H9 (cell line): ENCODE data around the gene P3R3URF. TPM values are rescaled to one million over a fixed set of nuclear protein-coding genes. Genes with fewer than 3 reads are reported as not detected.

Experiments used
- DNase-seq: peaks from one replicate; pipeline ENCODE4 v3.0.0-alpha.2; 2017
- H2AFZ ChIP-seq: one replicate; pipeline ENCODE4 v1.6.1; 2013; ENCODE audit warnings: mild to moderate bottlenecking, low read length, control low read depth, moderate library complexity
- H2AK5ac ChIP-seq: 2 replicates; pipeline ENCODE4 v1.6.1; 2013; ENCODE audit warnings: low read length, control low read depth, mixed read lengths; ENCODE audit not compliant: insufficient read length
- H2BK120ac ChIP-seq: one replicate; pipeline ENCODE4 v1.6.1; 2013; ENCODE audit warnings: low read depth, mild to moderate bottlenecking, low read length, control low read depth, inconsistent platforms; ENCODE audit not compliant: poor library complexity, severe bottlenecking
- H2BK12ac ChIP-seq: 2 replicates; pipeline ENCODE4 v1.6.1; 2013; ENCODE audit warnings: low read length, control low read depth, mixed read lengths, low read depth; ENCODE audit not compliant: insufficient read length
- H2BK15ac ChIP-seq: 2 replicates; pipeline ENCODE4 v1.6.1; 2013; ENCODE audit warnings: low read depth, low read length, control low read depth
- H2BK20ac ChIP-seq: one replicate; pipeline ENCODE4 v1.6.1; 2013; ENCODE audit warnings: low read depth, mild to moderate bottlenecking, low read length, control low read depth, inconsistent platforms; ENCODE audit not compliant: poor library complexity, severe bottlenecking
- H2BK5ac ChIP-seq: 2 replicates; pipeline ENCODE4 v1.6.1; 2013; ENCODE audit warnings: low read length, control low read depth, mixed read lengths; ENCODE audit not compliant: insufficient read length
- H3K14ac ChIP-seq: 2 replicates; pipeline ENCODE4 v1.6.1; 2013; ENCODE audit warnings: low read length, control low read depth; ENCODE audit not compliant: insufficient read depth
- H3K18ac ChIP-seq: 2 replicates; pipeline ENCODE4 v1.6.1; 2013; ENCODE audit warnings: low read depth, mild to moderate bottlenecking, mixed read lengths, low read length, control low read depth; ENCODE audit not compliant: insufficient read length
- H3K23ac ChIP-seq: 2 replicates; pipeline ENCODE4 v1.6.1; 2013; ENCODE audit warnings: low read length, control low read depth, mixed read lengths, low read depth; ENCODE audit not compliant: insufficient read length
- H3K23me2 ChIP-seq: 2 replicates; pipeline ENCODE4 v1.6.1; 2013; ENCODE audit warnings: low read depth, mild to moderate bottlenecking, mixed read lengths, low read length, control low read depth; ENCODE audit not compliant: insufficient read length, poor library complexity, severe bottlenecking
- H3K27ac ChIP-seq: 2 replicates; pipeline ENCODE4 v1.5.1; 2013; ENCODE audit warnings: low read length, control low read depth, mixed read lengths, low read depth; ENCODE audit not compliant: insufficient read length
- H3K27me3 ChIP-seq: 2 replicates; pipeline ENCODE4 v1.6.1; 2013; ENCODE audit warnings: low read length, control low read depth, inconsistent platforms; ENCODE audit not compliant: insufficient read depth
- H3K4ac ChIP-seq: 2 replicates; pipeline ENCODE4 v1.6.1; 2013; ENCODE audit warnings: low read depth, mild to moderate bottlenecking, control low read depth, inconsistent platforms, low read length, moderate library complexity
- H3K4me1 ChIP-seq: 2 replicates; pipeline ENCODE4 v1.6.1; 2013; ENCODE audit warnings: low read length, control low read depth, inconsistent platforms; ENCODE audit not compliant: insufficient read depth
- H3K4me2 ChIP-seq: 2 replicates; pipeline ENCODE4 v1.6.1; 2013; ENCODE audit warnings: low read length, control low read depth, mixed read lengths; ENCODE audit not compliant: insufficient read length, insufficient read depth
- H3K56ac ChIP-seq: 2 replicates; pipeline ENCODE4 v1.6.1; 2013; ENCODE audit warnings: low read depth, mild to moderate bottlenecking, mixed read lengths, low read length, control low read depth; ENCODE audit not compliant: insufficient read length
- H3K79me1 ChIP-seq: 2 replicates; pipeline ENCODE4 v1.6.1; 2013; ENCODE audit warnings: low read depth, mild to moderate bottlenecking, moderate library complexity, low read length, control low read depth, inconsistent platforms; ENCODE audit not compliant: insufficient read depth, poor library complexity, severe bottlenecking
- H3K79me2 ChIP-seq: 2 replicates; pipeline ENCODE4 v1.6.1; 2013; ENCODE audit warnings: low read length, control low read depth, inconsistent platforms; ENCODE audit not compliant: insufficient read depth
- H3K9ac ChIP-seq: 2 replicates; pipeline ENCODE4 v1.6.1; 2013; ENCODE audit warnings: low read length, control low read depth, mixed read lengths; ENCODE audit not compliant: insufficient read length; ENCODE audit errors: extremely low read depth
- H3K9me3 ChIP-seq: one replicate; pipeline ENCODE4 v1.6.1; 2013; ENCODE audit warnings: low read depth, low read length, inconsistent platforms; ENCODE audit not compliant: control insufficient read depth
- H3T11ph ChIP-seq: one replicate; pipeline ENCODE4 v1.6.1; 2013; ENCODE audit warnings: mild to moderate bottlenecking, low read length, control low read depth, inconsistent platforms
- H4K20me1 ChIP-seq: one replicate; pipeline ENCODE4 v1.6.1; 2013; ENCODE audit not compliant: control insufficient read depth, insufficient read length, insufficient read depth
- H4K5ac ChIP-seq: 2 replicates; pipeline ENCODE4 v1.6.1; 2013; ENCODE audit warnings: low read depth, mild to moderate bottlenecking, mixed read lengths, low read length, control low read depth; ENCODE audit not compliant: insufficient read length
- H4K8ac ChIP-seq: replicated peaks from 2 replicates; pipeline ENCODE4 v1.6.1; 2013; ENCODE audit warnings: low read length, control low read depth, mixed read lengths, low read depth; ENCODE audit not compliant: insufficient read length
- H4K91ac ChIP-seq: 2 replicates; pipeline ENCODE4 v1.6.1; 2013; ENCODE audit warnings: low read depth, mild to moderate bottlenecking, moderate library complexity, mixed read lengths, low read length, control low read depth; ENCODE audit not compliant: insufficient read length
- H3K27ac Mint-ChIP-seq, 3 experiments: 2 replicates in 2 of 3; 3 replicates in 1 of 3; pipeline ENCODE4 v1.8.0; 2020 to 2021; ENCODE audit warnings: mixed read lengths in 3 of 3, mild to moderate bottlenecking in 1 of 3, moderate library complexity in 1 of 3
- H3K27me3 Mint-ChIP-seq: 2 replicates; pipeline ENCODE4 v1.8.0; 2021; ENCODE audit warnings: low read depth, mild to moderate bottlenecking, moderate library complexity, mixed read lengths
- H3K36me3 Mint-ChIP-seq, 3 experiments: 2 replicates in 2 of 3; 3 replicates in 1 of 3; pipeline ENCODE4 v1.8.0; 2020 to 2021; ENCODE audit warnings: low read depth in 3 of 3, mixed read lengths in 3 of 3; ENCODE audit not compliant: insufficient read depth in 1 of 3
- H3K4me1 Mint-ChIP-seq, 2 experiments: 2 replicates each; pipeline ENCODE4 v1.8.0; 2020; ENCODE audit warnings: mixed read lengths in 2 of 2
- H3K4me3 Mint-ChIP-seq, 2 experiments: 2 replicates in 1 of 2; 3 replicates in 1 of 2; pipeline ENCODE4 v1.8.0; 2020 to 2021; ENCODE audit warnings: mild to moderate bottlenecking in 2 of 2, mixed read lengths in 2 of 2, moderate library complexity in 1 of 2
- H3K9me3 Mint-ChIP-seq, 2 experiments: 2 replicates in 1 of 2; 3 replicates in 1 of 2; pipeline ENCODE4 v1.8.0; 2020; ENCODE audit warnings: mild to moderate bottlenecking in 2 of 2, mixed read lengths in 2 of 2, moderate library complexity in 1 of 2
- CTCF ChIP-seq: fragments of 200-600 bp; sonication (generic); conservative IDR thresholded peaks from 3 replicates; pipeline ENCODE4 v1.8.0; 2021; ENCODE audit warnings: antibody characterized with exemption, mild to moderate bottlenecking
- WGBS: extraction: QIAGEN DNeasy Blood & Tissue Kit; methylation state at CpG from one replicate; pipeline ENCODE4 v1.1.7; 2013; ENCODE audit warnings: missing lambda C conversion rate, low lambda C conversion rate, mixed read lengths; ENCODE audit not compliant: insufficient read length; ENCODE audit errors: extremely low coverage; 5-methylcytosine and 5-hydroxymethylcytosine counted together
- total RNA-seq: library from RNA; stranded (reverse); gene quantifications from 2 replicates; pipeline ENCODE4 v1.2.1, GENCODE V29; 2021

P3R3URF gene
- total RNA-seq, 1 experiment from 2014 or later: not detected

GRCh38 chr1:46171871-46172270, 4.4 kb downstream of the P3R3URF start:
- Histone ChIP-seq H4K91ac (no peak overlapping the region), H2BK20ac (no peak overlapping the region), H2BK15ac (no peak overlapping the region), H3K23ac (no peak overlapping the region), H3K79me2 (no peaks in the 10 kb centered on the region), H3K56ac (no peak overlapping the region), H3K4me2 (no peak overlapping the region), H3K9me3 (no peaks in the 10 kb centered on the region), H2BK5ac (no peak overlapping the region), H2BK12ac (no peak overlapping the region), H4K5ac (no peak overlapping the region), H4K8ac (no peak overlapping the region), H3T11ph (no peak overlapping the region), H3K14ac (no peak overlapping the region), H3K27me3 (no peaks in the 10 kb centered on the region; the same call in 1 of the 2 replicates), H4K20me1 (no peaks in the 10 kb centered on the region), H3K9ac (no peak overlapping the region), H3K18ac (no peak overlapping the region), H3K27ac (no peak overlapping the region), H3K4me1 (peaks cover 12% of the 10 kb centered on the region; the same call in 1 of the 2 replicates), H2BK120ac (no peak overlapping the region), H3K23me2 (no peaks in the 10 kb centered on the region), H2AK5ac (no peak overlapping the region), H3K79me1 (no peaks in the 10 kb centered on the region), H2AFZ (no peak overlapping the region), H3K4ac (no peak overlapping the region)
- no peak overlapping the region for H3K4me3 Mint-ChIP-seq
- H3K9me3 Mint-ChIP-seq: no peaks in the 10 kb centered on the region; a peak in 1 of 5 replicates
- DNase-seq: peak; percentile 68
- no CpG with 5 or more reads among the region's 6 CpGs for WGBS
- peaks cover 41% of the 10 kb centered on the region for H3K27me3 Mint-ChIP-seq
- peaks cover 9 to 20% of the 10 kb centered on the region in 2 experiments for H3K4me1 Mint-ChIP-seq
- no peaks in the 10 kb centered on the region; a peak in 1 of 7 replicates for H3K36me3 Mint-ChIP-seq
- peak overlapping the region in 1 of 3 experiments; percentile 63; a peak in 2 of 7 replicates for H3K27ac Mint-ChIP-seq
- no peak for TF ChIP-seq CTCF
